Thyroid gland (tissue), 4 donors: Measurements from ENCODE around the gene SRRM2. TPM values are rescaled to one million over a fixed set of nuclear protein-coding genes. Genes with fewer than 3 reads are reported as not detected.

ENCODE experiments used
- DNase-seq, 2 donors: peaks; one replicate each; pipeline ENCODE4 v3.0.0-alpha.2; 2019
- H3K27ac ChIP-seq, 3 donors: fragments of 200-600 bp; sonication (generic); 1 replicate in 2 of 3; 2 replicates in 1 of 3; pipeline ENCODE4 v1.5.1; 2016 to 2019; ENCODE audit warnings: mild to moderate bottlenecking in 1 of 3, moderate library complexity in 1 of 3
- H3K27me3 ChIP-seq: fragments of 200-600 bp; sonication (generic); one replicate; pipeline ENCODE4 v1.5.1; 2019
- H3K36me3 ChIP-seq, 2 donors: fragments of 200-600 bp; sonication (generic); one replicate each; pipeline ENCODE4 v1.5.1; 2016 to 2019
- H3K4me1 ChIP-seq, 2 donors: fragments of 200-600 bp; sonication (generic); one replicate each; pipeline ENCODE4 v1.5.1; 2017 to 2019
- H3K4me3 ChIP-seq, 3 donors: fragments of 200-600 bp; sonication (generic); replicated peaks in 1 of 3; 1 replicate in 2 of 3; 2 replicates in 1 of 3; pipeline ENCODE4 v1.5.1; 2016; ENCODE audit warnings: mild to moderate bottlenecking in 1 of 3
- H3K9me3 ChIP-seq: fragments of 200-600 bp; sonication (generic); one replicate; pipeline ENCODE4 v1.5.1; 2017
- CTCF ChIP-seq, 6 experiments: fragments of 200-600 bp in 3 of 6; fragments of 450-650 bp in 3 of 6; sonication (generic) in 3 of 6; IDR thresholded peaks; one replicate each; pipeline ENCODE4 v1.5.1; 2016 to 2019; ENCODE audit warnings: antibody characterized with exemption in 6 of 6, mild to moderate bottlenecking in 2 of 6, inconsistent platforms in 1 of 6, moderate library complexity in 1 of 6
- POLR2A ChIP-seq, 2 donors: fragments of 450-650 bp; IDR thresholded peaks; one replicate each; pipeline ENCODE4 v1.6.1; 2017; ENCODE audit warnings: antibody characterized with exemption in 2 of 2, mild to moderate bottlenecking in 2 of 2, moderate library complexity in 1 of 2
- WGBS, 2 donors: methylation state at CpG; one replicate each; pipeline ENCODE4 v1.1.5; 2017; 5-methylcytosine and 5-hydroxymethylcytosine counted together
- intact Hi-C: fragments of 100-400 bp; cut with DNase I; formaldehyde crosslinking; loops from one replicate; pipeline ENCODE4 v1.15.1; 2023
- total RNA-seq, 4 donors: library from RNA; depleted of rRNA; stranded (reverse); fragments of >200 nt; gene quantifications; one replicate each; pipeline ENCODE4 v1.2.3, GENCODE V29; 2016

SRRM2 gene
- total RNA-seq, 4 donors from 2014 or later = 262 to 378 (median 312) TPM

- H3K36me3 ChIP-seq = peaks cover 16 to 18% of the 10 kb centered on the region in 2 donors
- WGBS, 2 donors = 53 to 68% methylated on average over 12 to 19 of the region's 22 CpGs
- H3K27ac ChIP-seq = no peak overlapping the region
- peaks cover 0 to 6% of the 10 kb centered on the region in 2 donors for H3K4me1 ChIP-seq
- no peaks in the 10 kb centered on the region for H3K9me3 ChIP-seq
- TF ChIP-seq CTCF (IDR thresholded peaks at IDR 0.05) (no peak), POLR2A (IDR thresholded peaks at IDR 0.05) (no peak)
- no peak for DNase-seq
- H3K27me3 ChIP-seq = no peaks in the 10 kb centered on the region
- intact Hi-C loops = no loop called here
- no peak overlapping the region for H3K4me3 ChIP-seq
Measured at GRCh38 chr16:2711370-2712062, 40.9 kb upstream of the SRRM2 start.

GRCh38 chr16:2712063-2712441 is 40.4 kb upstream of the SRRM2 start:
- intact Hi-C loops = no loop called here
- DNase-seq = no peak

GRCh38 chr16:2712546-2712945 is 39.9 kb upstream of the SRRM2 start:
- Histone ChIP-seq H3K36me3 (peaks cover 11% of the 10 kb centered on the region in 2 donors), H3K4me3 (no peak overlapping the region), H3K27me3 (no peaks in the 10 kb centered on the region), H3K4me1 (peaks cover 0 to 6% of the 10 kb centered on the region in 2 donors), H3K9me3 (no peaks in the 10 kb centered on the region), H3K27ac (no peak overlapping the region)
- intact Hi-C loops = no loop called here
- no peak for DNase-seq
- no peak for TF ChIP-seq POLR2A (IDR thresholded peaks at IDR 0.05)
- 77 to 80% methylated on average over 21 of the region's 21 CpGs for WGBS, 2 donors

More at GRCh38 chr16:2712063-2712441, 40.4 kb upstream of the SRRM2 start:
- TF ChIP-seq CTCF (IDR thresholded peaks at IDR 0.05) (no peak), POLR2A (IDR thresholded peaks at IDR 0.05) (no peak)
- peaks cover 0 to 6% of the 10 kb centered on the region in 2 donors for H3K4me1 ChIP-seq
- no peak overlapping the region for H3K27ac ChIP-seq
- H3K27me3 ChIP-seq = no peaks in the 10 kb centered on the region
- H3K9me3 ChIP-seq = no peaks in the 10 kb centered on the region
- WGBS, 2 donors = 75 to 82% methylated on average over 8 to 9 of the region's 14 CpGs
- peaks cover 16% of the 10 kb centered on the region in 2 donors for H3K36me3 ChIP-seq
- no peak overlapping the region for H3K4me3 ChIP-seq

- 81 to 85% methylated on average over 7 to 14 of the region's 14 CpGs for WGBS, 2 donors
- H3K9me3 ChIP-seq = no peaks in the 10 kb centered on the region
- DNase-seq = no peak
- H3K27ac ChIP-seq = no peak overlapping the region
- intact Hi-C loops = no loop called here
- TF ChIP-seq POLR2A (IDR thresholded peaks at IDR 0.05) (no peak), CTCF (IDR thresholded peaks at IDR 0.05) (no peak)
- H3K4me3 ChIP-seq = no peak overlapping the region
- H3K4me1 ChIP-seq = peaks cover 0 to 6% of the 10 kb centered on the region in 2 donors
- H3K27me3 ChIP-seq = no peaks in the 10 kb centered on the region
- peaks cover under 1 to 2% of the 10 kb centered on the region in 2 donors for H3K36me3 ChIP-seq
Measured at GRCh38 chr16:2713523-2713922, 38.9 kb upstream of the SRRM2 start.

GRCh38 chr16:2713985-2714774 is 38.3 kb upstream of the SRRM2 start:
- peaks cover 0 to 9% of the 10 kb centered on the region in 2 donors for H3K4me1 ChIP-seq
- WGBS, 2 donors = 84 to 85% methylated on average over 24 of the region's 28 CpGs
- no peaks in the 10 kb centered on the region for H3K9me3 ChIP-seq
- H3K36me3 ChIP-seq = no peaks in the 10 kb centered on the region
- no peak for DNase-seq
- TF ChIP-seq CTCF (IDR thresholded peaks at IDR 0.05) (no peak), POLR2A (IDR thresholded peaks at IDR 0.05) (no peak)
- H3K27me3 ChIP-seq = no peaks in the 10 kb centered on the region
- no peak overlapping the region for H3K27ac ChIP-seq
- intact Hi-C loops = no loop called here
- H3K4me3 ChIP-seq = no peak overlapping the region
